HepG2 (cell line): ENCODE data around the gene GPAT3.

Source experiments
- HOXA7 ChIP-seq: sonication (generic); formaldehyde crosslinking; IDR thresholded peaks from 2 replicates; pipeline ENCODE4 v1.8.1; 2022; ENCODE audit warnings: mild to moderate bottlenecking, missing genetic modification reagents, moderate library complexity
- MTF2 ChIP-seq: sonication (generic); formaldehyde crosslinking; IDR thresholded peaks from 2 replicates; pipeline ENCODE4 v1.5.0; 2020; ENCODE audit warnings: missing genetic modification reagents, borderline replicate concordance
- ZNF616 ChIP-seq: sonication (generic); formaldehyde crosslinking; IDR thresholded peaks from 2 replicates; pipeline ENCODE4 v1.5.0; 2020; ENCODE audit warnings: low read depth, mild to moderate bottlenecking, missing genetic modification reagents
- TF ChIP-seq, protein P1 (sequence below): sonication (generic); formaldehyde crosslinking; IDR thresholded peaks from 2 replicates; pipeline ENCODE4 v1.4.0; 2020; ENCODE audit warnings: mild to moderate bottlenecking, missing genetic modification reagents

DNA sequence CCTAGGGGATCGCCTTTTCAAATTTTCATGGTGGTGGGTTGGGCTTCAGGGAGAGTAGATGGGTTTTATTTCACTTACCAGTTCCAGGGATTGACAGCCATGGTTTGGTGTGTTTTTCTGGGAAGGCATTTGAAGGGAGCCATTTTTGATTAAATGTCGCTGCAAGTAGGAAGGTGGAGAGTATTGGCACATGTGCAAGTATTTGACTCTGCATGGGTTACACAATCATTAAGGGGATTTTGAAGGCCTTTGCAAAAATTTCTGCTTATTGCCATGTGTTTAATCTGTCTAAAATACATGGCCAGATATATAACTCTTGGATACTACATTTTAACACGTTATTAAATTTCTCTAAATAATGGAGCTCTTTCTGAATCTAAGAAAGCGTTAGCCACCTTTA, 55.1 kb downstream of the GPAT3 start:
- TF ChIP-seq, protein P1, sequence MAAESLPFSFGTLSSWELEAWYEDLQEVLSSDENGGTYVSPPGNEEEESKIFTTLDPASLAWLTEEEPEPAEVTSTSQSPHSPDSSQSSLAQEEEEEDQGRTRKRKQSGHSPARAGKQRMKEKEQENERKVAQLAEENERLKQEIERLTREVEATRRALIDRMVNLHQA: no peak
- no peak for TF ChIP-seq MTF2
- no peak for TF ChIP-seq ZNF616 (CRISPR knock-in tag)
- no peak for TF ChIP-seq HOXA7 (CRISPR knock-in tag)
